ENCODE data around the gene NCAM2. TPM values are rescaled to one million over a fixed set of nuclear protein-coding genes. Genes with fewer than 3 reads are reported as not detected.

NCAM2 gene
- total RNA-seq, 4 donors from 2014 or later = 0.46 to 2.9 (median 1.3) TPM

GRCh38 chr21:21019681-21020080 is 21.5 kb downstream of the NCAM2 start:
- no peak for DNase-seq
- Histone ChIP-seq H3K9me3 (no peaks in the 10 kb centered on the region), H3K27ac (no peak overlapping the region), H3K27me3 (no peaks in the 10 kb centered on the region), H3K4me3 (replicated peaks in 1 of 3) (no peak overlapping the region), H3K36me3 (no peaks in the 10 kb centered on the region), H3K4me1 (no peaks in the 10 kb centered on the region)
- TF ChIP-seq POLR2A (IDR thresholded peaks at IDR 0.05) = no peak
- TF ChIP-seq, protein P1, sequence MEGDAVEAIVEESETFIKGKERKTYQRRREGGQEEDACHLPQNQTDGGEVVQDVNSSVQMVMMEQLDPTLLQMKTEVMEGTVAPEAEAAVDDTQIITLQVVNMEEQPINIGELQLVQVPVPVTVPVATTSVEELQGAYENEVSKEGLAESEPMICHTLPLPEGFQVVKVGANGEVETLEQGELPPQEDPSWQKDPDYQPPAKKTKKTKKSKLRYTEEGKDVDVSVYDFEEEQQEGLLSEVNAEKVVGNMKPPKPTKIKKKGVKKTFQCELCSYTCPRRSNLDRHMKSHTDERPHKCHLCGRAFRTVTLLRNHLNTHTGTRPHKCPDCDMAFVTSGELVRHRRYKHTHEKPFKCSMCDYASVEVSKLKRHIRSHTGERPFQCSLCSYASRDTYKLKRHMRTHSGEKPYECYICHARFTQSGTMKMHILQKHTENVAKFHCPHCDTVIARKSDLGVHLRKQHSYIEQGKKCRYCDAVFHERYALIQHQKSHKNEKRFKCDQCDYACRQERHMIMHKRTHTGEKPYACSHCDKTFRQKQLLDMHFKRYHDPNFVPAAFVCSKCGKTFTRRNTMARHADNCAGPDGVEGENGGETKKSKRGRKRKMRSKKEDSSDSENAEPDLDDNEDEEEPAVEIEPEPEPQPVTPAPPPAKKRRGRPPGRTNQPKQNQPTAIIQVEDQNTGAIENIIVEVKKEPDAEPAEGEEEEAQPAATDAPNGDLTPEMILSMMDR (IDR thresholded peaks at IDR 0.05) = no peak
- intact Hi-C loops (cut with DNase I) = no loop called here
- 84 to 86% methylated on average over 4 of the region's 4 CpGs for WGBS, 2 donors

DNA sequence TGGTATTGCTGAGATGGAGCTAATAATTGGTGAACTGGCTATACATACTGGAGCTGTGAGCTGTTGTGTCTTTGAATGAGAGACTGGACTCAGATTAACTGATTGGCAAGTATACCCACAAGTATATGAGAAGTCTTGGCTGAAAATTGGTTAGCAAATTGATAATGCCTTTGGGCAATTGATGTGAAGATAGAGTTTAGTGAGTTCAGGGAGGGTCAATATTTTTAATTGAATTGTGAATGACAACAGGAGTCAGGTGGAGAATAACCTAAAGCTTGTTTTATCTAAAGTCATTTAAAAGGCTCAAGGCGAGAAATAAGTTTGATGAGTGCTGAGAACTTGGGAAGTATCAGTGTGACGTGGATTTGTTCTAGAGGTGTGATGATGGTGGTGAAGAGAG is 27.5 kb downstream of the NCAM2 start:
- WGBS, 2 donors = 92 to 96% methylated on average over 2 of the region's 2 CpGs
- H3K27me3 ChIP-seq = no peaks in the 10 kb centered on the region
- no peaks in the 10 kb centered on the region for H3K36me3 ChIP-seq
- DNase-seq = no peak
- no peak overlapping the region for H3K27ac ChIP-seq
- TF ChIP-seq, protein P1 (IDR thresholded peaks at IDR 0.05) = no peak
- no peak for TF ChIP-seq POLR2A (IDR thresholded peaks at IDR 0.05)
- no peak overlapping the region for H3K4me3 ChIP-seq (replicated peaks in 1 of 3)
- intact Hi-C loops (cut with DNase I) = no loop called here
- H3K4me1 ChIP-seq = no peaks in the 10 kb centered on the region
- H3K9me3 ChIP-seq = no peaks in the 10 kb centered on the region

DNA sequence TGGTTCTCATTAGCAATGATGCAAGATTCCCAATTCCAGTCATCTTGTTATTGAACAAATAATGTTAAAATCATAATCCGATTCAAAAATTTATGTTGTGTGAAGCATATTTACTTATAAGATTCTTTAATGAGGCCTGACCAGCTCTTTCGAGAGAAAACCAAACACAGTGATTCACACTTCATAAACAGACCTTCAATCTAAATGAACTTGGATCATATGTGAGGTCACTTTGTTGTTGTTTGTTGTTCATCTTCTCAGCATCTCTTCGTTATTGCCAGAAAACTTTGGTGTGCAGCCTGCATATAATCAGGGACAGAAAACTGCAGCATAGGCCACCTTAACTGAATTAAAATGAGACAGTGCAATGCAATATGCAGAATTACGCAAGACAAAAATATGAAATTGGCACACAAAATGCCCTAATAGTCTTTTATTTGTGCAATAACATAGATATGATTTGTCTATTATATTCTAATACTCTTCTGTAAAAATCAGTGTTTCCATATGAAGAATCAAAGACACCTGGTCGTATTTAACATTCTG is 30.1 kb downstream of the NCAM2 start:
- no peak overlapping the region for H3K4me3 ChIP-seq (replicated peaks in 1 of 3)
- intact Hi-C loops (cut with DNase I) = no loop called here
- H3K27me3 ChIP-seq = no peaks in the 10 kb centered on the region
- H3K27ac ChIP-seq = no peak overlapping the region
- 80 to 84% methylated on average over 5 of the region's 5 CpGs for WGBS, 2 donors
- TF ChIP-seq POLR2A (IDR thresholded peaks at IDR 0.05) = no peak
- TF ChIP-seq, protein P1 (IDR thresholded peaks at IDR 0.05) = no peak
- no peak for DNase-seq
- no peaks in the 10 kb centered on the region for H3K9me3 ChIP-seq
- H3K4me1 ChIP-seq = no peaks in the 10 kb centered on the region
- H3K36me3 ChIP-seq = no peaks in the 10 kb centered on the region

GRCh38 chr21:21029164-21029563 is 31.0 kb downstream of the NCAM2 start:
- Histone ChIP-seq H3K4me3 (replicated peaks in 1 of 3) (no peak overlapping the region), H3K27me3 (no peaks in the 10 kb centered on the region), H3K36me3 (no peaks in the 10 kb centered on the region), H3K27ac (no peak overlapping the region), H3K4me1 (no peaks in the 10 kb centered on the region), H3K9me3 (no peaks in the 10 kb centered on the region)
- intact Hi-C loops (cut with DNase I) = no loop called here
- no peak for DNase-seq
- 43 to 47% methylated on average over 2 of the region's 2 CpGs for WGBS, 2 donors
- TF ChIP-seq, protein P1 (IDR thresholded peaks at IDR 0.05) = no peak
- no peak for TF ChIP-seq POLR2A (IDR thresholded peaks at IDR 0.05)

DNA sequence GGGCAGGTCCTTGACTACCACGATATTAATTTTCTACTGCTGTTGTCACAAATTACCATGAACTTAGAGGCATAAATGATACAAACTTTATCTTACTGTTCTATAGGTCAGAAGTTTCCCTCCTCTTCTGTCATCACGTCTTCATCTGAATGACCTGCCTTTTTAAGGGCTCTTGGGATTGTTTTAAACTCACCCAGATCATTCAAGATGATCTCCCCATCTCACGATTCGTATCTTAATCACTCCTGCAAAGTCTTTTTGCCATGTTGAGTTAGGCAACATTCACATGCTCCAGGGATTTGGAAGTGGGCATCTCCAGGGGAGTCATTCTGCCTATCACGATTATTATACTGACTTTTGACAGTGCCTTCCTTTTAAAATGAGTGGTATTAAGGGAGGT is 32.1 kb downstream of the NCAM2 start:
- DNase-seq = no peak
- TF ChIP-seq, protein P1 (IDR thresholded peaks at IDR 0.05) = no peak
- Histone ChIP-seq H3K4me3 (replicated peaks in 1 of 3) (no peak overlapping the region), H3K36me3 (no peaks in the 10 kb centered on the region), H3K4me1 (no peaks in the 10 kb centered on the region), H3K27me3 (no peaks in the 10 kb centered on the region), H3K9me3 (no peaks in the 10 kb centered on the region), H3K27ac (no peak overlapping the region)
- 80 to 83% methylated on average over 5 of the region's 5 CpGs for WGBS, 2 donors
- intact Hi-C loops (cut with DNase I) = no loop called here

Measured in thyroid gland (tissue), 4 donors.